HCT116 (cell line): ENCODE results near the gene C2orf74. TPM values are rescaled to one million over a fixed set of nuclear protein-coding genes. Genes with fewer than 3 reads are reported as not detected.
A peak's percentile ranks its signal among the peaks of the same experiment; 100 is the strongest.

ENCODE experiments used
- ATAC-seq: fragments of 200-7000 bp; cut with Tn5 transposase; 2 replicates; pipeline ENCODE4 v1.9.1; 2020; ENCODE audit warnings: mild to moderate bottlenecking, moderate library complexity
- BruUV-seq: library from RNA; stranded (reverse); fragments of 400-500 nt; replicated peaks from 2 replicates; lab custom pipeline; 2021; lab: Mats Ljungman, UMichigan
- CTCF ChIA-PET: fragments of 300-600 bp; sonication (Branson Sonifier 250); formaldehyde crosslinking; loops from one replicate; lab custom pipeline; 2021; ENCODE audit warnings: antibody characterized with exemption; lab: Charles Lee
- POLR2A ChIA-PET: fragments of 300-600, 350-600 bp; sonication (Branson Sonifier 250); formaldehyde crosslinking; loops from one replicate; lab custom pipeline; 2021; ENCODE audit warnings: antibody characterized with exemption; lab: Charles Lee
- RAD21 ChIA-PET, 2 experiments: fragments of 300-600 bp; sonication (Branson Sonifier 250); formaldehyde crosslinking; loops; one replicate each; lab custom pipeline; 2023; ENCODE audit warnings: low total read pairs in 2 of 2; ENCODE audit not compliant: uncharacterized antibody in 2 of 2, unreplicated experiment in 2 of 2, low non-redundant PET in 1 of 2; lab: Charles Lee
- DNase-seq: peaks from one replicate; pipeline ENCODE4 v3.0.0-alpha.2; 2010; ENCODE audit warnings: low read depth, low spot score
- H2AFZ ChIP-seq: fragments of 200-600 bp; shearing (Covaris generic), sonication (generic); 2 replicates; pipeline ENCODE4 v1.6.1; 2017; ENCODE audit warnings: low read depth, mixed run types, mixed read lengths, antibody characterized with exemption, low read length; ENCODE audit not compliant: poor library complexity, severe bottlenecking
- H3K27ac ChIP-seq: 2 replicates; pipeline ENCODE4 v1.5.1; 2012; ENCODE audit warnings: low read depth, low read length
- H3K27me3 ChIP-seq: fragments of 200-600 bp; sonication (generic); 2 replicates; pipeline ENCODE4 v1.6.1; 2016; ENCODE audit warnings: mixed run types, low read length, mixed read lengths; ENCODE audit not compliant: insufficient read depth
- H3K36me3 ChIP-seq, 2 experiments: fragments of 200-500 bp in 1 of 2; fragments of 200-600 bp in 1 of 2; sonication (Bioruptor generic) in 1 of 2; sonication (generic) in 1 of 2; 2 replicates each; pipeline versions ENCODE4 v1.5.1 to v1.6.1; 2014 to 2016; ENCODE audit warnings: low read length in 2 of 2, inconsistent platforms in 1 of 2, mixed read lengths in 1 of 2, mixed run types in 1 of 2; ENCODE audit not compliant: insufficient read depth in 2 of 2, control insufficient read depth in 1 of 2
- H3K4me1 ChIP-seq, 2 experiments: fragments of 200-600 bp in 1 of 2; sonication (generic) in 1 of 2; 2 replicates each; pipeline versions ENCODE4 v1.5.1 to v1.6.1; 2012 to 2017; ENCODE audit warnings: low read length in 2 of 2, inconsistent platforms in 1 of 2, mild to moderate bottlenecking in 1 of 2, mixed read lengths in 1 of 2, mixed run types in 1 of 2, moderate library complexity in 1 of 2; ENCODE audit not compliant: insufficient read depth in 2 of 2, control insufficient read depth in 1 of 2
- H3K4me2 ChIP-seq: fragments of 200-600 bp; sonication (generic); 2 replicates; pipeline ENCODE4 v1.6.1; 2017; ENCODE audit warnings: mixed run types, low read length, mixed read lengths
- H3K4me3 ChIP-seq, 2 experiments: fragments of 200-600 bp in 1 of 2; sonication (generic) in 1 of 2; replicated peaks in 1 of 2; 2 replicates each; pipeline ENCODE4 v1.5.1; 2011 to 2016; ENCODE audit warnings: low read length in 2 of 2, control low read depth in 1 of 2, low read depth in 1 of 2, mild to moderate bottlenecking in 1 of 2, mixed read lengths in 1 of 2, mixed run types in 1 of 2
- H3K79me2 ChIP-seq: fragments of 200-600 bp; sonication (generic); 2 replicates; pipeline ENCODE4 v1.6.1; 2017; ENCODE audit warnings: mild to moderate bottlenecking, mixed run types, low read length, moderate library complexity, mixed read lengths; ENCODE audit not compliant: insufficient read depth
- H3K9ac ChIP-seq: fragments of 200-600 bp; sonication (generic); 2 replicates; pipeline ENCODE4 v1.6.1; 2016; ENCODE audit warnings: low read length, mixed read lengths
- H3K9me2 ChIP-seq: fragments of 200-600 bp; sonication (generic), shearing (Covaris generic); 2 replicates; pipeline ENCODE4 v1.6.1; 2017; ENCODE audit warnings: mixed run types, mild to moderate bottlenecking, moderate library complexity; ENCODE audit not compliant: insufficient read depth
- H3K9me3 ChIP-seq, 2 experiments: fragments of 200-500 bp in 1 of 2; fragments of 200-600 bp in 1 of 2; sonication (Bioruptor generic) in 1 of 2; sonication (generic) in 1 of 2; 2 replicates each; pipeline ENCODE4 v1.6.1; 2014 to 2017; ENCODE audit warnings: low read length in 2 of 2, mixed read lengths in 2 of 2, inconsistent platforms in 1 of 2, low read depth in 1 of 2, mild to moderate bottlenecking in 1 of 2, mixed run types in 1 of 2, moderate library complexity in 1 of 2; ENCODE audit not compliant: control insufficient read depth in 1 of 2, insufficient read depth in 1 of 2
- H4K20me1 ChIP-seq: fragments of 200-600 bp; sonication (generic), shearing (Covaris generic); 2 replicates; pipeline ENCODE4 v1.6.1; 2017; ENCODE audit warnings: mixed run types, mild to moderate bottlenecking, moderate library complexity; ENCODE audit not compliant: insufficient read depth
- ATF3 ChIP-seq: IDR thresholded peaks from 2 replicates; pipeline ENCODE4 v1.6.1; 2012
- CBX3 ChIP-seq: IDR thresholded peaks from 2 replicates; pipeline ENCODE4 v1.6.1; 2012; ENCODE audit warnings: low read depth
- CEBPB ChIP-seq: IDR thresholded peaks from 2 replicates; pipeline ENCODE4 v1.6.1; 2012; ENCODE audit warnings: low read depth
- CTCF ChIP-seq, 3 experiments: fragments of 200-600 bp in 1 of 3; sonication (generic) in 1 of 3; IDR thresholded peaks in 2 of 3; conservative IDR thresholded peaks in 1 of 3; 2 replicates each; pipeline ENCODE4 v1.5.1; 2012 to 2017; ENCODE audit warnings: low read depth in 2 of 3, low read length in 2 of 3, antibody characterized with exemption in 1 of 3, borderline replicate concordance in 1 of 3, control low read depth in 1 of 3, mild to moderate bottlenecking in 1 of 3, mixed read lengths in 1 of 3, mixed run types in 1 of 3, moderate library complexity in 1 of 3; ENCODE audit not compliant: insufficient read depth in 1 of 3
- EGR1 ChIP-seq: IDR thresholded peaks from 2 replicates; pipeline ENCODE4 v1.6.1; 2012; ENCODE audit warnings: low read depth
- ELF1 ChIP-seq: IDR thresholded peaks from 2 replicates; pipeline ENCODE4 v1.6.1; 2012; ENCODE audit warnings: low read depth, borderline replicate concordance
- EZH2phosphoT487 ChIP-seq: fragments of 200-600 bp; IDR thresholded peaks from 2 replicates; pipeline ENCODE4 v1.6.1; 2018; ENCODE audit warnings: antibody characterized with exemption, borderline replicate concordance
- FOSL1 ChIP-seq: IDR thresholded peaks from 2 replicates; pipeline ENCODE4 v1.6.1; 2012; ENCODE audit warnings: low read depth
- JUND ChIP-seq: IDR thresholded peaks from 2 replicates; pipeline ENCODE4 v1.6.1; 2012
- MAX ChIP-seq: IDR thresholded peaks from 2 replicates; pipeline ENCODE4 v1.6.1; 2012
- POLR2A ChIP-seq: IDR thresholded peaks from 2 replicates; pipeline ENCODE4 v1.7.0; 2011; ENCODE audit warnings: borderline replicate concordance; ENCODE audit not compliant: insufficient read depth, insufficient read length; ENCODE audit errors: extremely low read depth
- REST ChIP-seq: IDR thresholded peaks from 2 replicates; pipeline ENCODE4 v1.6.1; 2012; ENCODE audit warnings: low read depth
- SIN3A ChIP-seq: IDR thresholded peaks from 2 replicates; pipeline ENCODE4 v1.6.1; 2012; ENCODE audit warnings: low read depth
- SP1 ChIP-seq: IDR thresholded peaks from 2 replicates; pipeline ENCODE4 v1.6.1; 2012; ENCODE audit warnings: low read depth
- SRF ChIP-seq: IDR thresholded peaks from 2 replicates; pipeline ENCODE4 v1.6.1; 2012; ENCODE audit warnings: low read depth
- TCF7L2 ChIP-seq: IDR thresholded peaks from 2 replicates; pipeline ENCODE4 v1.7.0; 2011; ENCODE audit warnings: borderline replicate concordance, inconsistent platforms; ENCODE audit not compliant: insufficient read depth, insufficient read length; ENCODE audit errors: extremely low read depth
- YY1 ChIP-seq: IDR thresholded peaks from 2 replicates; pipeline ENCODE4 v1.6.1; 2011; ENCODE audit warnings: low read length, low read depth, moderate library complexity, mild to moderate bottlenecking; ENCODE audit not compliant: insufficient replicate concordance; ENCODE audit errors: extremely low read depth
- ZBTB33 ChIP-seq: IDR thresholded peaks from 2 replicates; pipeline ENCODE4 v1.6.1; 2011; ENCODE audit warnings: mild to moderate bottlenecking, low read length, moderate library complexity; ENCODE audit not compliant: insufficient replicate concordance; ENCODE audit errors: extremely low read depth
- ZFX ChIP-seq: fragments of 450-650 bp; IDR thresholded peaks from 2 replicates; pipeline ENCODE4 v1.6.1; 2017
- ZNF274 ChIP-seq: fragments of 200-500 bp; sonication (Bioruptor generic); IDR thresholded peaks from 2 replicates; pipeline ENCODE4 v1.6.1; 2014; ENCODE audit warnings: mild to moderate bottlenecking, low read depth, low read length, inconsistent platforms
- intact Hi-C: fragments of 100-400 bp; cut with micrococcal nuclease; formaldehyde crosslinking; loops from 2 replicates; pipeline ENCODE4 v1.10.0; 2022
- total RNA-seq: library from RNA; stranded (reverse); gene quantifications from one replicate; pipeline ENCODE4 v1.2.1, GENCODE V29; 2021; ENCODE audit not compliant: unreplicated experiment

C2orf74 gene
- total RNA-seq, 1 experiment from 2014 or later = not detected

GRCh38 chr2:61183795-61184194 lies 21.8 kb downstream of the C2orf74 start:
- Histone ChIP-seq H3K4me1 (peaks cover 0 to 2% of the 10 kb centered on the region in 2 experiments; a peak in 2 of 4 replicates), H2AFZ (no peak overlapping the region), H3K9ac (no peak overlapping the region), H3K9me3 (no peaks in the 10 kb centered on the region), H3K4me3 (no peak overlapping the region), H3K9me2 (no peaks in the 10 kb centered on the region), H3K4me2 (no peak overlapping the region), H3K27me3 (no peaks in the 10 kb centered on the region), H4K20me1 (no peaks in the 10 kb centered on the region; the same call in 1 of the 2 replicates), H3K79me2 (peaks cover 36% of the 10 kb centered on the region), H3K27ac (no peak overlapping the region), H3K36me3 (peaks cover 34 to 67% of the 10 kb centered on the region in 2 experiments)
- CTCF ChIA-PET = no interaction called here
- RAD21 ChIA-PET = no interaction called here
- BruUV-seq = TSS peak; percentile 22
- POLR2A ChIA-PET = interaction anchor here (0.6 kb wide), 1 partner anchor 282 kb away, joined by 3 read pairs; no protein-coding TSS in a partner anchor
- DNase-seq (no peak), ATAC-seq (no peak)
- TF ChIP-seq ZFX (no peak), YY1 (no peak), TCF7L2 (no peak), FOSL1 (no peak), EGR1 (no peak), ELF1 (no peak), CEBPB (no peak), SRF (no peak), ZBTB33 (no peak), MAX (no peak), CTCF (IDR thresholded peaks at IDR 0.05 in 2 of 3, conservative IDR thresholded peaks at IDR 0.05 in 1 of 3; ENCODE audit: borderline replicate concordance in 1 of 3, insufficient read depth in 1 of 3, low read depth in 2 of 3, low read length in 2 of 3) (no peak), ZNF274 (no peak), CBX3 (no peak), POLR2A (no peak), SIN3A (no peak), REST (no peak), SP1 (no peak), ATF3 (no peak), JUND (no peak), EZH2phosphoT487 (no peak)
- intact Hi-C loops = no loop called here
